HG02798 (cell line): ENCODE data around the gene OGA.

Source experiments
- ATAC-seq: cut with Tn5 transposase; IDR thresholded peaks from one replicate; pipeline ENCODE4 v1.9.1; 2021; ENCODE audit warnings: mild to moderate bottlenecking; ENCODE audit not compliant: unreplicated experiment, poor library complexity

Gene OGA

GRCh38 chr10:101818119-101818871, at the start of gene OGA:
Gene OGA, minus strand, starts transcription at chr10:101818444. Its CDS starts 422 bp downstream, at chr10:101818022.
- ATAC-seq: peak; percentile 96

- ATAC-seq: no peak
Observed at GRCh38 chr10:101867931-101868330, 49.7 kb upstream of the OGA start.

GRCh38 chr10:101859530-101859929, 41.3 kb upstream of the OGA start:
- ATAC-seq: peak; percentile 58

DNA sequence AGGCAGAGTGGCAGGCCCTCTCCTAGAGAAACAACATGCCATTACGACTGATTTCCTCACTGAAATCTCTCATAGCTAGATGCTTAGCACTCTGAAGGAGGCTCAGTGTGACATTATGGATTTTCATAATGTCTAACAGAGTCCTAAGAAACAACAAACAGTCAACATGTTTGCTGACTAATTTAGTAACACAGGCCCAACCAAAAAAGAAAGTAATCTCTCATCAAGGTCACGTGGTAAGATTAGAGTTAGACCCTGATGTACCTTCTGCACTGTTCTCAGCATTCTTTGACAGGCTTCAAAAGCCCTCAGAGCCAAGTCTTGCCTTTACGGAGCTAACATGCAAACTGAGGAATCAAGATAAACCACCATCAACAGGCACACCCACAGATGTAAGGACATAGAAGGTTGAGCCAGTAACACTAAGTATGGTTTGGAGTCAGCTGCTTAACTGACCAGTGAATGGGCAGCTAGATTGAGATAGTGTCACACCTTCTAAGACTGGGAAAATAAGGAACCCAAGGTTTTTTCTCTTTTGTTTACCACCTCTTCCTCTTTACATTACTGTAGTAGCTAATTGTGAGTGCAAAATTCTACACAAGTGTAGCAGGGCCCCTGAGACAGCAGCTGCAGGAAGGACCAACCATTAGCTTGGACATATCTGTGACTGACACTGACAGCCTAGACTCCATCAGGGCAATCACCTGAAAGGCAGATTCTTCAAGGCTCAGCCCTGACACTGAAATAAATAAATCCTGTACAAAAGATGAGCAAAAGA, 40.7 kb upstream of the OGA start:
- ATAC-seq: peak; percentile 72

- no peak for ATAC-seq
Observed at GRCh38 chr10:101857802-101858476, 39.7 kb upstream of the OGA start.

- ATAC-seq: no peak
Observed at GRCh38 chr10:101856626-101857025, 38.4 kb upstream of the OGA start.

GRCh38 chr10:101851411-101852116, 33.3 kb upstream of the OGA start:
- ATAC-seq: no peak

DNA sequence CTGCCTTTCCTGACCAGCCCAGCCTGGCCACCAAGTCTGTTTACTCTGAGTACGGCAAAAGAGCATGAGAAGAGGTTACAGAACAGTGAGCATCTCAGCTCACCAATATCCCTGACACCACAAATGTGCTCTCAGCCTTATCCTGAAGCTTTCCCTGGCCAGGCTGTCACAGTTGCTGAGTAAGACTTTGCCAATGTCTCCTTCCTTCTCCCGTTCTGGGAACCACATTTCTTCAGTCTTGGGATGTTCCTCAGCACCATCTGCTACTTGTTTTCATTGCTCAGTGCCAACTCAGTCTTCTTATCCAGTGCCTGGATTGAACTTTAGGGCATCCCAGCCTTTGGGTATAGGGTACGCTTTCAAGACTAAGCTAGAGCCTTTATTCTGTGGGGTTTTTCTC, 32.5 kb upstream of the OGA start:
- no peak for ATAC-seq

DNA sequence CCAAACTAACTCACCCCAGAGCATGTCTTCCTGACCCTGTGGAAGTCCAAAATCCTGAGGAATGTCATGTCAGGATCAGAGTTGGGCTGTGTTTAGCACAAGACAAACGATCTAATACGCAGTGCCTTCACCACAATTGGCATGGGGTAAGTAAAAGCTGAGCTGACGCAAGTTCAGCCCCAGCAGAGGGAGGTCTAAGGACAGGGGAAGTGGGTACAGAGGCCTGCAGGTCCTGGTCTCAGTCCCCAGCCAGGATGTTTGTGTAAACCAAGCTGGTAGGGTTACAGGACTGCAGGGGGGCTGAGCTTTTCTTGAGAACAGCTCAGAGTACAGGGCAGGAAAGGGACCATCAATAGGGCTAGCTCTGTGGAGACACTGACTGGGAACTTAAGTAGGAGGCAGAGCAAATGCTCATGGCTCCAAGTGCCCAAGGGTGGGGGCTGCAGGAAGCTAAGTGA, 30.7 kb upstream of the OGA start:
- no peak for ATAC-seq

DNA sequence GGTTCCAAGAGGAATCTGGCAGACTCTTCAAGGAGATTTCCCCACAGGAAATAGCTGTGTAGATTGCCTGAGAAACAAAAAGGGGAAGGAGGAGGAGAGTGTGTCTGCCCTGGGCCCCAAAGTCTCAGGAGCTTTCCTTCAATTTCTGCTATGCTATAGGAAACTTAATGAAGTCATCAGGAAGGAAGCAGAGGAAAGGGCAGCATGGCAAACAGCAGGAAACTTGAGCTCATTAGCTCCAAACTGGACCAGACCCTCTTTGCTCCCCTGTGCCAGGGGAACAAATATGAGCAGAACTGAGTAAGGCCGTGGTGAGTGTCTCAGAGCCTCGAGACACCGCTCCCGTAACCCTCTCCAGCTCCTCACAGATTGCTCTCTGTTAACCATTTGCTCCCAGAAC, 30.2 kb upstream of the OGA start:
- no peak for ATAC-seq

GRCh38 chr10:101845893-101846292, 27.6 kb upstream of the OGA start:
- no peak for ATAC-seq

DNA sequence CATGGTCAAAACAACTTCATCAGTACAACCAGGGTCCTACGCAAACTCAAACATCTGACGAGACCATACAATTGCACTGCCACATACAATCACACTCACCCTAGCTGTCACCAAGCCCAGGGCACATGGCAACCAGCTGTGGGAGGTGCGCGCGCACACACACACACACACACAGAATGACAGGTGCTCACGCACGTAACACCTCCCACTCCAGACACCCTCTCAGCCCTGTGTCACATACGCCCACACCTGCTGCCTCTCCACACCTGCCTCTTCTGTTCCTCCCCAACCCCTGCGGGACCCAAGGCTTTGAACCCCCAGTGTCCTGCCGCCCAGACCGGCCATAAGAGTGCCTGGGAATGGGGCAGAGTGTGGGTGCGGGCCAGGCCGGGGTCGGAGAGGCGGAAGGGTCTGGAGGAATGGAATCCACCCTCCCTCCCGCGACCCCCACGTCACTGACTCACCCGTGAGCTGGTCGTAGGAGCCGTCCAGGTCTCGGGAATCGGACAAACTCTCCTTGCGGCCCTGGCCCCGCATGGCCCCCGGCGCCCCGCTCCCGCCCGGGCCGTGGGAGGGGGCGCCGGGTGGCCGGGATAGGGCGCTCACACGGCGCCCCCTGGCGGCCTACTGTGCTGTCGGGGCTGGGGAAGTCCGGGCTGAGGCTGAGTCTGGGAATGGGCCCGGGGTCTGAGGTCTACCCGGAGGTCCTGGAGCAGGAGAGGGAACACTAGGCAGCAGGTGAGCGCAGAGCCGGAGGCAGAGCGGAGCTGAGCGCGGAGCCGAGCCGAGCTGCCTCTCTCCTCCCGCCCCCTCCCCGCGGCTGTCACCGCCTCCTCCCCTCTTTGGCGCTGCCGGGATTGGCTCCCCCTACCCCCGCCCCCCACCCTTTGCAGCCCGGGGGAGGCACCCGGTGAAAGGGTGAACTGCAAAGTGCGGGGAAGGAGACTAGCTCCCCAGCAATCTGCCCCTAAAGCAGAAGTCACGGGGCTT, 25.1 kb upstream of the OGA start, which contains the start of gene KCNIP2:
TSS of gene KCNIP2 (minus strand) at position 769 of the 990 bp plus-strand sequence. CDS start at position 537, 232 bp downstream.
- peak; percentile 29 for ATAC-seq

GRCh38 chr10:101841826-101842225, 23.6 kb upstream of the OGA start:
- ATAC-seq: no peak

DNA sequence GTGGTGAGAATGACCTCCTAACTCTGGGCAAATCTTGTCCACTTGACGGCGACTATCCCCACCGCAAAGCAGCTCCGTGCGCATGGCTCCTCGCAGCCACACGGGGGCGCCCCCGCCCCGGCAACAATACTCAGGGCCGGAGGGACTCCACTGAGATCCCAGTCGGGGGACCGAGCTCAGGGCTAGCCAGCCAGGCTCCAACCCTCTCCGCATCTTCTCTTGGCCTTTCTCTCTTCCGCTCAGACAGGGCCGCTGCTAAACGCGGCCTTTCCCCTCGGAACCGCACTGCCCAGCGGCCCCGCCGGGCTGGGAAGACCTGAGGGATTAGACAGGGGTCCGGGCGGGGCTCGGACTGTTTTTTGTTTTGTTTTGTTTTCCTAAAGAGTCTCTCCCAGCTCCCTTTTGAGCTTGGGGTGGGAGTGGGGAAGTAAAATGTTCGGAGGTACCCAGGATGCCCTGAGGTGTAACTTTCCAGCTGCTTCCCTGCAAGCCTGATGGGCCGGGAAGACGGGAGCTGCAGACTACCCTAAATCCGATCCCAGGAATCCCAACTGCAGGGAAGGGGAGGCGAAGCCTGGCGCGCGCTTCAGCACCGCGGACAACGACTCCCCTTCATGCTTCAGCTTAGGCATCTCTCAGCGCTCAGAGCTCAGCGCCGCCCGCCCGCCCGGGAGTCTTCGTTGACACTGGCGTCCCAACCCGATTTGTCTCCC, 22.7 kb upstream of the OGA start:
- peak; percentile 72 for ATAC-seq

- ATAC-seq: no peak
Observed at GRCh38 chr10:101840102-101840684, 21.9 kb upstream of the OGA start.

GRCh38 chr10:101839416-101840063, 21.3 kb upstream of the OGA start:
- peak; percentile 37 for ATAC-seq

- ATAC-seq: no peak
Observed at GRCh38 chr10:101839002-101839401, 20.8 kb upstream of the OGA start.
